ENCODE data around the gene CDKN2B.
A peak's percentile ranks its signal among the peaks of the same experiment; 100 is the strongest.

Gene CDKN2B

GRCh38 chr9:22005021-22005701 is 3.9 kb downstream of the CDKN2B start:
- no peak overlapping the region for H3K27ac ChIP-seq (ENCODE audit: low read length)
- no peaks in the 10 kb centered on the region for H3K36me3 ChIP-seq (ENCODE audit: control insufficient read depth, low read depth, low read length)
- H3K4me1 ChIP-seq (ENCODE audit: control insufficient read depth, low read depth, low read length), result peaks cover 12% of the 10 kb centered on the region
- H3K27me3 ChIP-seq (ENCODE audit: control insufficient read depth, insufficient read depth, low read length), result peaks cover 93% of the 10 kb centered on the region
- H3K9me3 ChIP-seq (ENCODE audit: control insufficient read depth, low read depth, low read length), result no peaks in the 10 kb centered on the region
- peak overlapping the region; percentile 59 for H3K4me3 ChIP-seq (ENCODE audit: low read length)
- H3K9ac ChIP-seq (ENCODE audit: low read length), result no peak overlapping the region

GRCh38 chr9:22002038-22002437 is 7.1 kb downstream of the CDKN2B start:
- Histone ChIP-seq H3K9ac (ENCODE audit: low read length) (no peak overlapping the region), H3K4me1 (ENCODE audit: control insufficient read depth, low read depth, low read length) (peaks cover 9% of the 10 kb centered on the region), H3K9me3 (ENCODE audit: control insufficient read depth, low read depth, low read length) (no peaks in the 10 kb centered on the region), H3K27me3 (ENCODE audit: control insufficient read depth, insufficient read depth, low read length) (peaks cover 99% of the 10 kb centered on the region), H3K36me3 (ENCODE audit: control insufficient read depth, low read depth, low read length) (no peaks in the 10 kb centered on the region), H3K4me3 (ENCODE audit: low read length) (no peak overlapping the region), H3K27ac (ENCODE audit: low read length) (no peak overlapping the region)

GRCh38 chr9:21998026-21998425 is 11.1 kb downstream of the CDKN2B start:
- H3K36me3 ChIP-seq (ENCODE audit: control insufficient read depth, low read depth, low read length), result no peaks in the 10 kb centered on the region
- no peak overlapping the region for H3K27ac ChIP-seq (ENCODE audit: low read length)
- H3K4me1 ChIP-seq (ENCODE audit: control insufficient read depth, low read depth, low read length), result peaks cover 21% of the 10 kb centered on the region
- no peaks in the 10 kb centered on the region for H3K9me3 ChIP-seq (ENCODE audit: control insufficient read depth, low read depth, low read length)
- H3K4me3 ChIP-seq (ENCODE audit: low read length), result no peak overlapping the region
- H3K9ac ChIP-seq (ENCODE audit: low read length), result no peak overlapping the region
- peaks cover 98% of the 10 kb centered on the region for H3K27me3 ChIP-seq (ENCODE audit: control insufficient read depth, insufficient read depth, low read length)

GRCh38 chr9:21997480-21997879 is 11.6 kb downstream of the CDKN2B start:
- H3K4me3 ChIP-seq (ENCODE audit: low read length), result no peak overlapping the region

GRCh38 chr9:21996858-21997257 is 12.2 kb downstream of the CDKN2B start:
- Histone ChIP-seq H3K36me3 (ENCODE audit: control insufficient read depth, low read depth, low read length) (no peaks in the 10 kb centered on the region), H3K9ac (ENCODE audit: low read length) (no peak overlapping the region), H3K9me3 (ENCODE audit: control insufficient read depth, low read depth, low read length) (no peaks in the 10 kb centered on the region), H3K27me3 (ENCODE audit: control insufficient read depth, insufficient read depth, low read length) (peaks cover 98% of the 10 kb centered on the region), H3K4me3 (ENCODE audit: low read length) (peak overlapping the region; percentile 74), H3K4me1 (ENCODE audit: control insufficient read depth, low read depth, low read length) (peaks cover 23% of the 10 kb centered on the region), H3K27ac (ENCODE audit: low read length) (no peak overlapping the region)

More at GRCh38 chr9:21997480-21997879, 11.6 kb downstream of the CDKN2B start:
- H3K9me3 ChIP-seq (ENCODE audit: control insufficient read depth, low read depth, low read length), result no peaks in the 10 kb centered on the region
- H3K27ac ChIP-seq (ENCODE audit: low read length), result no peak overlapping the region
- no peak overlapping the region for H3K9ac ChIP-seq (ENCODE audit: low read length)
- peaks cover 98% of the 10 kb centered on the region for H3K27me3 ChIP-seq (ENCODE audit: control insufficient read depth, insufficient read depth, low read length)
- no peaks in the 10 kb centered on the region for H3K36me3 ChIP-seq (ENCODE audit: control insufficient read depth, low read depth, low read length)
- H3K4me1 ChIP-seq (ENCODE audit: control insufficient read depth, low read depth, low read length), result peaks cover 23% of the 10 kb centered on the region

- Histone ChIP-seq H3K36me3 (ENCODE audit: control insufficient read depth, low read depth, low read length) (no peaks in the 10 kb centered on the region), H3K27me3 (ENCODE audit: control insufficient read depth, insufficient read depth, low read length) (peaks cover 98% of the 10 kb centered on the region), H3K9ac (ENCODE audit: low read length) (no peak overlapping the region), H3K4me3 (ENCODE audit: low read length) (peak overlapping the region; percentile 74), H3K27ac (ENCODE audit: low read length) (no peak overlapping the region), H3K4me1 (ENCODE audit: control insufficient read depth, low read depth, low read length) (peaks cover 23% of the 10 kb centered on the region), H3K9me3 (ENCODE audit: control insufficient read depth, low read depth, low read length) (no peaks in the 10 kb centered on the region)
These were observed 12.7 kb downstream of the CDKN2B start for GRCh38 chr9:21996438-21996837.

GRCh38 chr9:21995666-21996398 is 13.3 kb downstream of the CDKN2B start:
- no peak overlapping the region for H3K27ac ChIP-seq (ENCODE audit: low read length)
- H3K4me3 ChIP-seq (ENCODE audit: low read length), result peak overlapping the region; percentile 74

GRCh38 chr9:21995006-21995665 is 14.0 kb downstream of the CDKN2B start:
- Histone ChIP-seq H3K27ac (ENCODE audit: low read length) (no peak overlapping the region), H3K27me3 (ENCODE audit: control insufficient read depth, insufficient read depth, low read length) (peaks cover 98% of the 10 kb centered on the region), H3K4me1 (ENCODE audit: control insufficient read depth, low read depth, low read length) (peaks cover 27% of the 10 kb centered on the region), H3K4me3 (ENCODE audit: low read length) (peak overlapping the region; percentile 74), H3K36me3 (ENCODE audit: control insufficient read depth, low read depth, low read length) (no peaks in the 10 kb centered on the region), H3K9me3 (ENCODE audit: control insufficient read depth, low read depth, low read length) (no peaks in the 10 kb centered on the region), H3K9ac (ENCODE audit: low read length) (no peak overlapping the region)

More at GRCh38 chr9:21995666-21996398, 13.3 kb downstream of the CDKN2B start:
- Histone ChIP-seq H3K36me3 (ENCODE audit: control insufficient read depth, low read depth, low read length) (no peaks in the 10 kb centered on the region), H3K9me3 (ENCODE audit: control insufficient read depth, low read depth, low read length) (no peaks in the 10 kb centered on the region), H3K9ac (ENCODE audit: low read length) (no peak overlapping the region), H3K4me1 (ENCODE audit: control insufficient read depth, low read depth, low read length) (peaks cover 23% of the 10 kb centered on the region), H3K27me3 (ENCODE audit: control insufficient read depth, insufficient read depth, low read length) (peaks cover 98% of the 10 kb centered on the region)

- Histone ChIP-seq H3K4me1 (ENCODE audit: control insufficient read depth, low read depth, low read length) (peaks cover 28% of the 10 kb centered on the region), H3K9me3 (ENCODE audit: control insufficient read depth, low read depth, low read length) (no peaks in the 10 kb centered on the region), H3K4me3 (ENCODE audit: low read length) (peak within 1 kb of the TSS; percentile 74), H3K27me3 (ENCODE audit: control insufficient read depth, insufficient read depth, low read length) (peaks cover 98% of the 10 kb centered on the region), H3K9ac (ENCODE audit: low read length) (no peak within 1 kb of the TSS), H3K27ac (ENCODE audit: low read length) (no peak within 1 kb of the TSS), H3K36me3 (ENCODE audit: control insufficient read depth, low read depth, low read length) (no peaks in the 10 kb centered on the region)
These were observed 14.5 kb downstream of the CDKN2B start, which contains the start of gene CDKN2B-AS1 for GRCh38 chr9:21994556-21995005. Gene CDKN2B-AS1, plus strand, starts transcription at chr9:21994791.

GRCh38 chr9:21993893-21994555 is 15.1 kb downstream of the CDKN2B start, which contains the start of gene CDKN2A:
Gene CDKN2A, minus strand, starts transcription at chr9:21994392.
- Histone ChIP-seq H3K36me3 (ENCODE audit: control insufficient read depth, low read depth, low read length) (no peaks in the 10 kb centered on the region), H3K27ac (ENCODE audit: low read length) (no peak within 1 kb of the TSS), H3K9me3 (ENCODE audit: control insufficient read depth, low read depth, low read length) (no peaks in the 10 kb centered on the region), H3K4me3 (ENCODE audit: low read length) (peak within 1 kb of the TSS; percentile 74), H3K4me1 (ENCODE audit: control insufficient read depth, low read depth, low read length) (peaks cover 28% of the 10 kb centered on the region), H3K9ac (ENCODE audit: low read length) (no peak within 1 kb of the TSS), H3K27me3 (ENCODE audit: control insufficient read depth, insufficient read depth, low read length) (peaks cover 99% of the 10 kb centered on the region)

- H3K4me3 ChIP-seq (ENCODE audit: low read length), result no peak overlapping the region
- H3K36me3 ChIP-seq (ENCODE audit: control insufficient read depth, low read depth, low read length), result no peaks in the 10 kb centered on the region
- H3K27me3 ChIP-seq (ENCODE audit: control insufficient read depth, insufficient read depth, low read length), result peaks cover 99% of the 10 kb centered on the region
- H3K4me1 ChIP-seq (ENCODE audit: control insufficient read depth, low read depth, low read length), result peaks cover 28% of the 10 kb centered on the region
- H3K27ac ChIP-seq (ENCODE audit: low read length), result no peak overlapping the region
- H3K9me3 ChIP-seq (ENCODE audit: control insufficient read depth, low read depth, low read length), result no peaks in the 10 kb centered on the region
- no peak overlapping the region for H3K9ac ChIP-seq (ENCODE audit: low read length)
These were observed 16.1 kb downstream of the CDKN2B start for GRCh38 chr9:21993007-21993406.

Measured in iPS-18a (cell line).